Suprapubic skin (tissue), 4 donors: ENCODE data around the gene CEP63.

Experiments used
- EP300 ChIP-seq: sonication (generic); formaldehyde crosslinking; IDR thresholded peaks from one replicate; pipeline ENCODE4 v1.6.1; 2017; ENCODE audit warnings: antibody characterized with exemption
- POLR2AphosphoS5 ChIP-seq, 3 donors: sonication (generic); formaldehyde crosslinking; IDR thresholded peaks; one replicate each; pipeline ENCODE4 v1.6.1; 2017; ENCODE audit warnings: antibody characterized with exemption in 3 of 3
- TF ChIP-seq, protein P1 (sequence below), 2 donors: fragments of 200-600 bp in 1 of 2; fragments of 450-650 bp in 1 of 2; sonication (generic) in 1 of 2; IDR thresholded peaks; one replicate each; pipeline ENCODE4 v1.5.1; 2016 to 2019; ENCODE audit warnings: antibody characterized with exemption in 2 of 2, mild to moderate bottlenecking in 1 of 2, moderate library complexity in 1 of 2

DNA sequence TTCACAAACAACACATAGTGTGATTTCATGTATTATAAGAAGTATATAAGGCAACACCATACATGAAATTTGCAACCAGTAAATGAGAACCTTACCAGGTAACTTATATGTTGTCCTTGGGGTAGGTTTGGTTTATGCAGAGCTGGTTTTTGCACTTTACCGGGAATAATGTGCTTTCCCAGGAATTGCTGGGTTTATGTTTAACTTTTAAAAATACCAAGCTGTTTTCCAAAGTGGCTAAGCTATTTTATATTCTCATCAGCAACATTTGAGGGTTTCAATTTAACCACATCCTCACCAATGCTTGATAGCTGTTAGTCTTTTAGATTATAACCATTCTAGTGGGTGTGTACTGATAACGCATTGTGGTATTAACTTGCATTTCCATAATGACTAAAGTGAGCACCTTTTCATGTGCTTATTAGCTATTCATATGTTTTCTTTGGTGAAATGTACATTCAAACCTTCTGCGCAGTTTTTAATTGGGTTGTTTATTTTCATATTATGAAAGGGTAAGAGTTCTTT is 93.3 kb downstream of the CEP63 start:
- TF ChIP-seq POLR2AphosphoS5 (IDR thresholded peaks at IDR 0.05): no peak
- TF ChIP-seq, protein P1, sequence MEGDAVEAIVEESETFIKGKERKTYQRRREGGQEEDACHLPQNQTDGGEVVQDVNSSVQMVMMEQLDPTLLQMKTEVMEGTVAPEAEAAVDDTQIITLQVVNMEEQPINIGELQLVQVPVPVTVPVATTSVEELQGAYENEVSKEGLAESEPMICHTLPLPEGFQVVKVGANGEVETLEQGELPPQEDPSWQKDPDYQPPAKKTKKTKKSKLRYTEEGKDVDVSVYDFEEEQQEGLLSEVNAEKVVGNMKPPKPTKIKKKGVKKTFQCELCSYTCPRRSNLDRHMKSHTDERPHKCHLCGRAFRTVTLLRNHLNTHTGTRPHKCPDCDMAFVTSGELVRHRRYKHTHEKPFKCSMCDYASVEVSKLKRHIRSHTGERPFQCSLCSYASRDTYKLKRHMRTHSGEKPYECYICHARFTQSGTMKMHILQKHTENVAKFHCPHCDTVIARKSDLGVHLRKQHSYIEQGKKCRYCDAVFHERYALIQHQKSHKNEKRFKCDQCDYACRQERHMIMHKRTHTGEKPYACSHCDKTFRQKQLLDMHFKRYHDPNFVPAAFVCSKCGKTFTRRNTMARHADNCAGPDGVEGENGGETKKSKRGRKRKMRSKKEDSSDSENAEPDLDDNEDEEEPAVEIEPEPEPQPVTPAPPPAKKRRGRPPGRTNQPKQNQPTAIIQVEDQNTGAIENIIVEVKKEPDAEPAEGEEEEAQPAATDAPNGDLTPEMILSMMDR (IDR thresholded peaks at IDR 0.05): no peak
- TF ChIP-seq EP300: no peak
